ENCODE results near the gene EEF1A2.
"Not testable (repeated sequence)": the region's sequence is repeated elsewhere in the genome, so short reads cannot be mapped to it uniquely, and the experiment has no call there.

Gene EEF1A2

GRCh38 chr20:63488315-63489251, 10.3 kb downstream of the EEF1A2 start:
- no peak for DNase-seq (ENCODE audit: low read depth in 1 of 2, low spot score in 1 of 2)

DNA sequence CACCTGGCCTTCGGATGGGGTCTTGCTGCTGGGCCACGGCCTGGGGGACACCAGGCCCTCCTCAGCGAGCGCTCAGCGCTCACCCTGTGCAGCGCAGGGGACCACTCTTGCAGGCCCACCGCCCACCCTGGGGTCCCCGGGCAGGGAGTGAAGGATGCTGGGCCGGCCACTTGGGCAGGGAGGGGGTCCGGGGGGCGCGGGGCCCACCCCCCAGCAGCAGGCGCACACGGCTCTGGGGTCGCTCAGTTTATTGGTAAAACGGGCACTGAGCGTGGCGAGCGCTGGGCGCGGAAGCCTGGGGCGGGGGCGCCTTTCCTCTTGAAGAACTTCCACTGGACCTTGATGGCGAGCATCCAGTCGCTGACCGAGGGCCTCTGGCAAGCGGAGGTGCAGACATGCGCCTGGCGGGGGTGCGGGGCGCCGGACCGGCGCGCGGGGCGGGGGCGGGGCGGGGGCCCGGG, 11.1 kb downstream of the EEF1A2 start:
- no peak for DNase-seq (ENCODE audit: low read depth in 1 of 2, low spot score in 1 of 2)

- no peak for DNase-seq (ENCODE audit: low read depth in 1 of 2, low spot score in 1 of 2)
These were observed 11.6 kb downstream of the EEF1A2 start for GRCh38 chr20:63487116-63487764.

DNA sequence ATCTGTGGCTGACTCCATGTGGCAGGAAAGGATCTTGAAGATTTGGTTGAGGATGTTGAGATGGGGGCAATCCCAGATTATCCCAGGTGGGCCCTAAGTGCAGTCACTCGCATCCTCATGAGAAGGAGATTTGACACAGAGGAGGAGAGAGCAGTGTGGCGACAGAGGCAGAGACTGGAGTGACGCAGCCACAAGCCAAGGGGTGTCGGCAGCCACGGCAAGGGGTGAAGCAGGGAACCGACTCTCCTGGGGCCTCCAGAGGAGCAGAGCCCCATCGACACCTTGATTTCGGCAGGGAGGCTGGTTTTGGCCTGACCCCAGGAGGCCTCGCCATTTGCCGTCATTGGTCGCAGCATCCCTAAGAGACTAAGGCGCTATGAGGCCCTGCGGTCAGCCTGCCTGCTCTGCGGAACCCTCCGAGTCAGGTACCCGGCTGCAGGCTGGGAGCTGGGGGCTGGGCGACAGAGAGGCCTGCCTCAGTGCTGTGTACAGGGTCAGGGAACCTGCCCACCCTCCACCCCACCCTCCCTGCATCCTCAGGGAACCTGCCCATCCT, 12.5 kb downstream of the EEF1A2 start:
- DNase-seq (ENCODE audit: low read depth in 1 of 2, low spot score in 1 of 2): no peak

DNA sequence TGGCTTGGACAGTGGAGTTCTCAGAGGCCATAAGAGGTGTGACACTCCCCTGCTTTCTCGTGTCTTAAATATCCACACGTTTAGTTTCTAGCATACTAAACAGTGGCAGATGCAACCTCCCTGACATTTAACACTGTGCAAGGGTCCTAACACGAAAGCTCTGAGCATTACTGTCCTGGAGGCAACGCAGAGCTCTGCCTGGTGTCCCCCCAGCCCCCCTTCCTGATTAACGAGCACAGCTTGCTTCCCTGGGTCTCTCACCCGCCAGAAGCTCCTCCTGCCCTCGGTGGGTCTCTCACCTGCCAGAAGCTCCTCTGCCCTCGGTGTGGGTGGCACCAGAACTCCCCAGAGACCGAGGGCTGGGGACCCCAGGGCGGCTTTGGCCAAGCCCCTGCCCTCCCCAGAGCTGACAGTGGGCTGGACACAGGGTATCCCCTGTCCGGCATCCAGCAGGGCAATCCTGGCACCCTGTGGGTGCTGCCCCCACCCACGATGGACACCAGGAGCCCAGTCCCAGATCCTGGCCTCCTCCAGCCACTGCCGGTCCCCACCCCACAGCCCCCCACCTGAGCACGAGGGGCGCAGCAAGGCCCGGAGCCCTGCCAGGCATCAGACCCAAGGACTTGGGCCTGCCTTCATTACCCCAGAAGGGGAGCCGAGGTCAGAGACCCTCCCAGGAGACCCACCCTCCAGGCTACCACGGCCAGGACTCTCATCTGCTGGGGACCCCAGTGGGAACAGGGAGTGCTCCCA, 14.1 kb downstream of the EEF1A2 start:
- no peak for DNase-seq (ENCODE audit: low read depth in 1 of 2, low spot score in 1 of 2)

DNA sequence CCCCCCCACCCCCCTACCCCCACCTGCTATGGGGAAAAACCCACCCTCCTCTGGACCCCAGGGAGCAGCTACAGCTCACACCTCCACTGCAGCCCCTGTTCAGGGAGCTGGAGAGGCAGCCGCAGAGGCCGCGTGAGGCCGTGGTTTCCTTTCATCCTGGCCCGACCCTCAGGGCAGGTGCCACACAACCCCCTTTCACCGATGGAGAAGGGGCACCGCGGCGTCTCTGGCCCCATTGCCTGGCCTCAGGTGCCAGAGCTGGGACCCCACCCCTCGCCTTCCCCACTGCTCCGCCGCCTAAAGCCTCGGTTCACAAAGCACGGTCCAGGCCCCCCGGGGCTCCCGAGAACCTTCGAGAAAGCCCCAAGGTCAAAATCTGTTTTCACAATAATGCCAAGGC, 14.6 kb downstream of the EEF1A2 start:
- DNase-seq (ENCODE audit: low read depth in 1 of 2, low spot score in 1 of 2): no peak

- DNase-seq (ENCODE audit: low read depth in 1 of 2, low spot score in 1 of 2): no peak
These were observed 15.0 kb downstream of the EEF1A2 start for GRCh38 chr20:63483834-63484233.

- DNase-seq (ENCODE audit: low read depth in 1 of 2, low spot score in 1 of 2): no peak
These were observed 16.8 kb downstream of the EEF1A2 start for GRCh38 chr20:63482021-63482587.

DNA sequence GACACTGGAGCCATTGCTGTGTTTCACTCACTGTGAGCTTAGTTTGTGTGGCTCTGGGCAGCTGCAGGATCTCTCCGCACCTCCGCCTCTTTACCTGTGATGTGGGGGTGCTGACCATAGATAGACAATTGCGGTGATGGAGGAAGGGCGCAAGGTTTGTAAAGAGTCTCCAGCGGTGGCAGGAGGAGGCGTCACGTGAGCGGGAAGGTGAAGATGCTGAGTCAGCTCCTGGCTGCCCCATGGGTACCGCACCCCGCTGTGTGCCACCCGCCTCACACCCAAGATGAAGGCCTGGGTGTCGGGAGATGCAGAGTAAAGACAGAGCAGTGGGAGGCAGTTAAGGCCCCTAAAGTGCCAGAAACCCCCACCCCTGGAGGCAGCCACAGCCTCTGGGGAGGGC, 17.4 kb downstream of the EEF1A2 start:
- no peak for DNase-seq (ENCODE audit: low read depth in 1 of 2, low spot score in 1 of 2)

DNA sequence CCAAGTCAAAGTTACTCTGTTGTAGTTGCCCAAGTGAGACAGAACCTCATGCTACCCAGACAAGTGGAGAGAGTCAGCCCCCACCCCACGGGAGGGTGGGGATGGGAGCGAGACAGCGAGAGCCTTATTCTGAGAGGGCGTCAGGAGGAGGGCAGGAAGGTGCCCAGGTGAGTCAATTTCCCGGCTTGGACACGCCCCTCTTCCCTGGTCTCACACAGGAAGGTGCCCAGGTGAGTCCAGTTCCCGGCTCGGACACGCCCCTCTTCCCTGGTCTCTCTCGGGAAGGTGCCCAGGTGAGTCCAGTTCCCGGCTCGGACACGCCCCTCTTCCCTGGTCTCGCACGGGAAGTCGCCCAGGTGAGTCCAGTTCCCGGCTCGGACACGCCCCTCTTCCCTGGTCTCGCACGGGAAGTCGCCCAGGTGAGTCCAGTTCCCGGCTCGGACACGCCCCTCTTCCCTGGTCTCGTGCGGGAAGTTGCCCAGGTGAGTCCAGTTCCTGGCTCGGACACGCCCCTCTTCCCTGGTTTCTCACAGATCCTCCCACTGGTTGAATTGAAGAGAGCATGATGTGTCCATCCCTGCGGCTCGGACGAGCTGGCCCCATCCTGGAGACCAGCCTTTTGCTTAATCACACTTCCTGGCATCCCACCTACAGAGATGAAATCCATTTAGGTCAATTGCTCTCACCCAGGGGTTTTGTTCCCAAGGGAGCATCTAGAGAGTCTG, 19.0 kb downstream of the EEF1A2 start:
- DNase-seq (ENCODE audit: low read depth in 1 of 2, low spot score in 1 of 2): not testable (repeated sequence)

DNA sequence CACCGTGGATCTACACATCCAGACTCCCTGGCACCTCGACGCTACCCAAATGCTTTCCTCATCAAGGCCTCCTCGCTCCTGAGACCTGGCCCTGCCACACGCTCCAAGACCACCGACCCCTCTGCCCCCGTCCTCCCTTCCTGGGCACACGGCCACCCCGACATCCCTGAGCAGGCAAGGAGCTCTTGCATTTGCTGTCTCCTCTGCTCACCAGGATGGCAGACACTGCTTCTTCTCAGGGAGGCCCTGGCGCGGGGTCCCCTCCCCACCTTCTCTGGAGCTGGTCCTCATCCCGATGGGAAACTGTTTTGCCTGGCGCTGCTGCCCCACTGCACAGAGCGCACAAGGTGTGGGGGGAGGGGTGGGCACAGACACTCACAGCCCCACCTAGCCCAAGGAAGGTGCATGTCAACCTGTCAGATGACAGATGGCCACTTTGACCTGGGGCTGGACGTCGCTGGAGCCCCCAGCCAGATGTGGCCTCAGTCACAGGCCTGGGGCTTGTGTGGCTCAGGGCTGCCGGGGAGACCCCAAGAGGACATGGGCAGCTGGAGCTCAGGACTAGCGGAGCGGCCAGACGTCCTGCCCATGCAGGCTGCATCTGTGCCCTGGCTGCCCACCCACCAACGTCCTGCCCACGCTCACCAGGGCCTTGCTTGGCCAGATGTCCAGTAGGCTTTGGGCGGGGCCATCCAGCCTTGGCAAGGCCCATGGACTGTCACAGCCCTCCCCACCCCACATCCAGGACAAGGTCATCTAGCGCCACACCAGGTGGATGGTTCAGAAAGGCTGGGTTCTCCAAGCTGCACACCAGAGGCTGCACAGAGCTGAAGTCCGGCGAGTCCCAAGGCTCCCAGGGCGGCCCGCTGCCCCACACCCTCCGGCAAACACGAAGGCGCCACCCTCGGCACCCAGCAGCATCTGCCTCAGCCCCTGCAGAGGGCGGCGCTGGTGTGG, 20.3 kb downstream of the EEF1A2 start:
- DNase-seq (ENCODE audit: low read depth in 1 of 2, low spot score in 1 of 2): no peak

- DNase-seq (ENCODE audit: low read depth in 1 of 2, low spot score in 1 of 2): no peak
These were observed 20.9 kb downstream of the EEF1A2 start for GRCh38 chr20:63477944-63478343.

GRCh38 chr20:63477061-63477616, 21.7 kb downstream of the EEF1A2 start:
- no peak for DNase-seq (ENCODE audit: low read depth in 1 of 2, low spot score in 1 of 2)

DNA sequence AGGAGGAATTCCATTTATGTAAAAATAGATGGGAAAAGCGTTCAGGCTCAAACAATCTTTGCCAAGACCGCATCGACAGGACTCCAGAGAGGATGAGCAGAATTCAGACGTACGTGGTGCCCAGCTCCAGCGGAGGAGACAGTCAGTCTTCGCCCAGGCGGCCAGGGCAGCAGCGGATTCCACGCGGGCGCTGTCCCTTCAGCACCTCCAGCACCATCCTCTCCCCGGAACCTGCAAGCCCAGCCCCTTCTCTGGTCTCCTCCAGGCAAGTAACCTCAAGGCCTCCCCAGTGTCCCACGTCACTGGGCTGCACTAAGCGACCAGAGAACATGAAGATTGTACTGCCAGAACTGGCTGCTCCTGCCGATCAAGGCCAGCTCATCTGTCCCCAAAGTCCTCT, 23.7 kb downstream of the EEF1A2 start:
- DNase-seq (ENCODE audit: low read depth in 1 of 2, low spot score in 1 of 2): no peak

DNA sequence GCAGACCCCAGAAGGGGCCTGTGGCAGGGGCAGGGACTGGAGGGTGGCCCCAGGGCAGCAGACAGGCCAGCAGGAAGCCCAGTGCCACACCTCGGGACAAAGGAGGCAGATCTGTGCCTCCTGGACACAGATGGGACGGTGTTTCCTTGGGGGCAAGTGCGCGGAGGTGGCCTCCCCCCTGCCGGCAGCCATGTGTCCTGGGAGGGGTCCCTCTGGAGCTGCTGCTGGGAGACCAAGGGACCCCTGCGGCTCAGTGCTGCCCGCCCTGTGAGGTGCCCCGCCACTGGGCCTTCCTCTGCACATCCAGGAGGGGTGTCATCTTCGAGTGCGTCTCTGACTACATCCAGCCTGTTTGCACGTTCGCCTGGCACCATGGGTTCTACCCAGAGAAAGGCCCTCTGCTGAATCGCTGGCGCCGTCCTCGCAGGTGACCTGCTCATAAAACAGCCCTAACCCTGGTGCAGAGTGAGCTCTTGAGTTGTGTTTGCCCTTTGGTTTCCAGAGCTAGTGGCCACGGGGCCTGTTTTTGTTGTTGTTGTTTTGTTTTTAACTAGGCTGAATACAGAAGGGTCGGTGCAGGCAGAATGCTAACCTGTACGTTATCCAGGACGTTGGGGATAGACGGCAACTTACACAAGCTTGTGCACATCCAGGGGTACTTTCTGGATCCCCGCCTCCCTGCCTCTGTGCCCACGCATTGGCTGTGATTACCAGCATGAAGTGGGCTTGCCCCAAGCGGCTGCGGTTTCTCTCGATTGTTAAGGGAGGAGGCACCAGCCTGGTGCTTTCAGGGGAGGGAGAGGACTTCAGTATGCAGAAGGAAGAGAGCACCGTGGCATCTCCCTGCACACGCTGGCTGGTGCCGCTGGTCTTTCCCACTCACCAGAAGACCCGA, 25.1 kb downstream of the EEF1A2 start:
- no peak for DNase-seq (ENCODE audit: low read depth in 1 of 2, low spot score in 1 of 2)

GRCh38 chr20:63472862-63473390, 26.0 kb downstream of the EEF1A2 start:
- no peak for DNase-seq (ENCODE audit: low read depth in 1 of 2, low spot score in 1 of 2)

DNA sequence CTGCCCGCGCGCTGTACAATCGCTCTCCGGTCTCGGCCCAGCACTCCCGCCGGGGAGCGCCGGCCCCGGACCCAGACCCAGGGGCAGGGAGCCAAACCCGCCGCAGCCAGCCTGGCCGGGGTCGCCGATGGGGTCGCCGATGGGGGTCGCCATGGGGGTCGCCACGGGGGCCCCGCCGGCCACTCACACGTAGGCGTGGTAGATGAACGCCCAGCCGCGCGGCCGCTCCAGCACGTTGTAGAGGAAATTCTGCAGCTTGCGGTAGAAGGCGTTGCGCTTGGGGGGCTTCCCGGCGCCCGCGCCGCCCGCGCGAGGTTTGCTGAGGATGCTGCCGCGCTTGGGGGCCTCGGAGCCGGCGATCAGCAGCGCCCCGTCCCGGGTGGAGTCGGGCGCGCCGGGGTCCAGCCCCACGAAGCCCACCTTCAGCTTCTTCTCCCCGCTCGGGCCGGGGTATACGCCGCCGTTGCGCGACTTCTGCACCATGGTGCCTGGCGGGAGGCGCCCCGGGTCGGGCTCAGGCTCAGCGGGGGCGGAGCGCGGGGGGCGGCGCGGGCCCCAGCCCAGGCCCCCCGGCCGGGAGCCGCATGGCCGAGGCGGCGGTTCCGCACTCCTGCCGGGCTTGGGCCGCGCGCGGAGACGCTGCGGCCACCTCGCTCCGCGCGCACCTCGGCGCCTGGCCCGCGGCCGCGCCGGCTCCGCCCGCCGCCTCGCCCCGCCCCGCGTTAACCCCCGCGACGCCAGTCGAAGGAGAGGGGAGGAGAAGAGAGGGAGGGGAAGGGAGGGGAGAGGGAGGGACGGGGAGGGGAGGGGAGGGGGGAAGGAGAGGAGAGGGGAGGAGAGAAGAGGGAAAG, 26.7 kb downstream of the EEF1A2 start, which contains the start of gene KCNQ2:
TSS of gene KCNQ2 (minus strand) at position 675 of the 851 bp plus-strand sequence. CDS start at position 483, 192 bp downstream.
- no peak for DNase-seq (ENCODE audit: low read depth in 1 of 2, low spot score in 1 of 2)
